CD4-positive, alpha-beta T cell treated with Interleukin-1 beta for 1 hour (primary cell): ENCODE results near the gene RPL27.

Experiments
- DNase-seq, 2 donors: peaks; one replicate each; pipeline ENCODE4 v3.0.0-alpha.2; 2020 to 2022

Gene RPL27

GRCh38 chr17:43021741-43022512 lies 23.7 kb downstream of the RPL27 start, which contains the start of gene VAT1:
Gene VAT1, minus strand, starts transcription at chr17:43022385. Its CDS starts 63 bp downstream, at chr17:43022322.
- DNase-seq = peak; percentile 60 to 61

GRCh38 chr17:43024407-43025289 lies 26.4 kb downstream of the RPL27 start, which contains the start of gene RND2:
Gene RND2, plus strand, starts transcription at chr17:43025231. Its CDS starts 117 bp downstream, at chr17:43025348.
- peak; percentile 86 to 89 for DNase-seq

GRCh38 chr17:43025290-43025657 lies 27.1 kb downstream of the RPL27 start:
- no peak for DNase-seq

GRCh38 chr17:43025766-43026537 lies 27.7 kb downstream of the RPL27 start:
- DNase-seq = no peak

GRCh38 chr17:43026595-43026994 lies 28.4 kb downstream of the RPL27 start:
- DNase-seq = no peak

- no peak for DNase-seq
These were observed 29.1 kb downstream of the RPL27 start for GRCh38 chr17:43027091-43028032.

GRCh38 chr17:43028221-43028861 lies 30.1 kb downstream of the RPL27 start:
- DNase-seq = no peak

- no peak for DNase-seq
These were observed 32.0 kb downstream of the RPL27 start for GRCh38 chr17:43030137-43030767.

GRCh38 chr17:43031666-43032065 lies 33.4 kb downstream of the RPL27 start:
- DNase-seq = no peak

- DNase-seq = no peak
These were observed 36.0 kb downstream of the RPL27 start for GRCh38 chr17:43033948-43034881.

GRCh38 chr17:43034894-43035293 lies 36.7 kb downstream of the RPL27 start:
- DNase-seq = no peak

- no peak for DNase-seq
These were observed 41.4 kb downstream of the RPL27 start for GRCh38 chr17:43039646-43040045.

GRCh38 chr17:43040655-43041054 lies 42.4 kb downstream of the RPL27 start:
- DNase-seq = no peak

GRCh38 chr17:43042025-43042628 lies 43.9 kb downstream of the RPL27 start:
- no peak for DNase-seq

- no peak for DNase-seq
These were observed 45.1 kb downstream of the RPL27 start for GRCh38 chr17:43043307-43043706.

- no peak for DNase-seq
These were observed 45.8 kb downstream of the RPL27 start for GRCh38 chr17:43044024-43044423.

GRCh38 chr17:43051969-43052368 lies 53.8 kb downstream of the RPL27 start:
- no peak for DNase-seq
